Hepatocyte (in vitro differentiated cells): ENCODE data around the gene ANKRD37. TPM values are rescaled to one million over a fixed set of nuclear protein-coding genes. Genes with fewer than 3 reads are reported as not detected.

Source experiments
- DNase-seq: peaks from one replicate; pipeline ENCODE4 v3.0.0-alpha.2; 2016; ENCODE audit warnings: low spot score
- H2AFZ ChIP-seq: fragments of 200-600 bp; sonication (generic); 2 replicates; pipeline ENCODE4 v1.6.0; 2016; ENCODE audit warnings: antibody characterized with exemption, mild to moderate bottlenecking
- H3K27ac ChIP-seq: fragments of 200-600 bp; sonication (generic); 2 replicates; pipeline ENCODE4 v1.5.1; 2016; ENCODE audit warnings: mild to moderate bottlenecking
- H3K27me3 ChIP-seq: fragments of 200-600 bp; sonication (generic); 2 replicates; pipeline ENCODE4 v1.6.1; 2016
- H3K36me3 ChIP-seq: fragments of 200-600 bp; sonication (generic); replicated peaks from 2 replicates; pipeline ENCODE4 v1.5.1; 2016; ENCODE audit warnings: low read depth; ENCODE audit not compliant: insufficient read depth
- H3K4me1 ChIP-seq: fragments of 200-600 bp; sonication (generic); 2 replicates; pipeline ENCODE4 v1.5.1; 2016; ENCODE audit warnings: mild to moderate bottlenecking, moderate library complexity; ENCODE audit not compliant: insufficient read depth
- H3K4me2 ChIP-seq: fragments of 200-600 bp; sonication (generic); 2 replicates; pipeline ENCODE4 v1.6.0; 2016
- H3K4me3 ChIP-seq: fragments of 200-600 bp; sonication (generic); 2 replicates; pipeline ENCODE4 v1.5.1; 2016; ENCODE audit warnings: mild to moderate bottlenecking
- H3K79me2 ChIP-seq: fragments of 200-600 bp; sonication (generic); 2 replicates; pipeline ENCODE4 v1.6.0; 2017; ENCODE audit warnings: mild to moderate bottlenecking
- H3K9me2 ChIP-seq: fragments of 200-600 bp; sonication (generic); replicated peaks from 2 replicates; pipeline ENCODE4 v1.6.0; 2017; ENCODE audit warnings: mild to moderate bottlenecking; ENCODE audit not compliant: insufficient read depth
- H3K9me3 ChIP-seq: fragments of 200-600 bp; sonication (generic); 2 replicates; pipeline ENCODE4 v1.5.1; 2016; ENCODE audit warnings: low read depth, mild to moderate bottlenecking
- H4K20me1 ChIP-seq: fragments of 200-600 bp; sonication (generic); 2 replicates; pipeline ENCODE4 v1.6.0; 2016; ENCODE audit warnings: mild to moderate bottlenecking; ENCODE audit not compliant: insufficient read depth, poor library complexity, severe bottlenecking
- EZH2 ChIP-seq: fragments of 200-600 bp; sonication (generic); IDR thresholded peaks from 2 replicates; pipeline ENCODE4 v1.6.1; 2016; ENCODE audit warnings: antibody characterized with exemption, mild to moderate bottlenecking, borderline replicate concordance
- EZH2phosphoT487 ChIP-seq: fragments of 200-600 bp; sonication (generic); IDR thresholded peaks from one replicate; pipeline ENCODE4 v1.6.1; 2018; ENCODE audit warnings: antibody characterized with exemption, mild to moderate bottlenecking, low read depth, moderate library complexity; ENCODE audit not compliant: unreplicated experiment, severe bottlenecking
- WGBS: methylation state at CpG from one replicate; pipeline ENCODE4 v1.1.6; 2016; ENCODE audit warnings: low lambda C conversion rate; ENCODE audit errors: missing lambda C conversion rate; 5-methylcytosine and 5-hydroxymethylcytosine counted together
- polyA plus RNA-seq: library from polyadenylated mRNA; unstranded; fragments of >200 nt; fragmentation: Nextera tagmentation; extraction: Ambion mirVana; gene quantifications from 2 replicates; pipeline ENCODE4 v1.2.1, GENCODE V29; 2016
- total RNA-seq: library from RNA; depleted of rRNA; stranded (reverse); fragments of >200 nt; gene quantifications from 2 replicates; pipeline ENCODE4 v1.2.3, GENCODE V29; 2014
- TF ChIP-seq, protein P1 (sequence below): fragments of 200-600 bp; sonication (generic); IDR thresholded peaks from 2 replicates; pipeline ENCODE4 v1.5.1; 2016; ENCODE audit warnings: antibody characterized with exemption, mild to moderate bottlenecking; ENCODE audit not compliant: poor library complexity

Gene ANKRD37
- total and polyA plus RNA-seq, 2 experiments from 2014 or later: 1.7 to 8.6 TPM

DNA sequence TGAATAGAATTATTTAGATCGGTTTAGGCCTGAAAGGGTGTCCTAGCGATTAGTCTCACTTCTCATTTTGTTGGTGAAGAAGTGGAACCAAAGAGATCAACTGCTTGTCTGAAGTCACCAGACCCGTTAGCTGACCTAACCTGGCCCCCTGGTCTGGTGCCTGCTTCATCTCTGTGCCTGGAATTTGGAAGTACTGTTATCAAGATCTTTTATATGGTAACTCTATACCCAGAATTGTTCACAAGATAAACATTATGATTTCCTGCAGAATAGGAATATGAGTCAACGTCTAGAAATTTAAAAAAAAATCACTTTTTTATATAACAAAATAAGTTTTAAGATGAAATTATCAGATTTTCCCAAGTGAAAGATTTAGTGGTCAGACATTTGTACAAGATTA lies 38.1 kb upstream of the ANKRD37 start:
- Histone ChIP-seq H3K27ac (no peak overlapping the region), H2AFZ (no peak overlapping the region), H3K27me3 (no peaks in the 10 kb centered on the region), H4K20me1 (no peaks in the 10 kb centered on the region), H3K79me2 (no peaks in the 10 kb centered on the region), H3K9me3 (no peaks in the 10 kb centered on the region), H3K9me2 (no peaks in the 10 kb centered on the region), H3K36me3 (no peaks in the 10 kb centered on the region), H3K4me1 (no peaks in the 10 kb centered on the region), H3K4me3 (no peak overlapping the region), H3K4me2 (no peak overlapping the region)
- no peak for DNase-seq
- TF ChIP-seq EZH2: no peak
- TF ChIP-seq EZH2phosphoT487: no peak
- TF ChIP-seq, protein P1, sequence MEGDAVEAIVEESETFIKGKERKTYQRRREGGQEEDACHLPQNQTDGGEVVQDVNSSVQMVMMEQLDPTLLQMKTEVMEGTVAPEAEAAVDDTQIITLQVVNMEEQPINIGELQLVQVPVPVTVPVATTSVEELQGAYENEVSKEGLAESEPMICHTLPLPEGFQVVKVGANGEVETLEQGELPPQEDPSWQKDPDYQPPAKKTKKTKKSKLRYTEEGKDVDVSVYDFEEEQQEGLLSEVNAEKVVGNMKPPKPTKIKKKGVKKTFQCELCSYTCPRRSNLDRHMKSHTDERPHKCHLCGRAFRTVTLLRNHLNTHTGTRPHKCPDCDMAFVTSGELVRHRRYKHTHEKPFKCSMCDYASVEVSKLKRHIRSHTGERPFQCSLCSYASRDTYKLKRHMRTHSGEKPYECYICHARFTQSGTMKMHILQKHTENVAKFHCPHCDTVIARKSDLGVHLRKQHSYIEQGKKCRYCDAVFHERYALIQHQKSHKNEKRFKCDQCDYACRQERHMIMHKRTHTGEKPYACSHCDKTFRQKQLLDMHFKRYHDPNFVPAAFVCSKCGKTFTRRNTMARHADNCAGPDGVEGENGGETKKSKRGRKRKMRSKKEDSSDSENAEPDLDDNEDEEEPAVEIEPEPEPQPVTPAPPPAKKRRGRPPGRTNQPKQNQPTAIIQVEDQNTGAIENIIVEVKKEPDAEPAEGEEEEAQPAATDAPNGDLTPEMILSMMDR: no peak
- WGBS: 83% methylated on average over 4 of the region's 4 CpGs

DNA sequence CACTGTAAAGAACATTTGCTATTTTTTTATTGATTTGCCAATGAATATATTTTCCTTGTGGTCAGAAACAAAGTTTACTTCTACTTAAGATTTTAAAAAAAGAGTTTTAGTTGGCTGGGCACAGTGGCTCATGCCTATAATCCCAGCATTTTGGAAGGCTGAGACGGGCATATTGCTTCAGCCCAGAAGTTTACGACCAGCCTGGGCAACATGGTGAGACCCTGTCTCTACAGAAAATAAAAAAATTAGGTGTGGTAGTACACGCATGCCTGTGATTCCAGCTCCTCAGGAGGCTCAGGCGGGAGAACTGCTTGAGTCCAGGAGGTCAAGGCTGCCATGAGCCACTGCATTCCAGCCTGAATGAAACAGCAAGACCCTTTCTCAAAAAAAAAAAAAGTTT lies 37.7 kb upstream of the ANKRD37 start:
- no peaks in the 10 kb centered on the region for H3K79me2 ChIP-seq
- no peak for DNase-seq
- H3K36me3 ChIP-seq: no peaks in the 10 kb centered on the region
- TF ChIP-seq EZH2 (no peak), EZH2phosphoT487 (no peak)
- TF ChIP-seq, protein P1: no peak
- no peaks in the 10 kb centered on the region for H3K4me1 ChIP-seq
- no peak overlapping the region for H3K4me2 ChIP-seq
- H3K9me3 ChIP-seq: no peaks in the 10 kb centered on the region
- no peaks in the 10 kb centered on the region for H3K27me3 ChIP-seq
- no peaks in the 10 kb centered on the region for H4K20me1 ChIP-seq
- no peaks in the 10 kb centered on the region for H3K9me2 ChIP-seq
- no peak overlapping the region for H2AFZ ChIP-seq
- no peak overlapping the region for H3K27ac ChIP-seq
- 82% methylated on average over 4 of the region's 4 CpGs for WGBS
- H3K4me3 ChIP-seq: no peak overlapping the region

DNA sequence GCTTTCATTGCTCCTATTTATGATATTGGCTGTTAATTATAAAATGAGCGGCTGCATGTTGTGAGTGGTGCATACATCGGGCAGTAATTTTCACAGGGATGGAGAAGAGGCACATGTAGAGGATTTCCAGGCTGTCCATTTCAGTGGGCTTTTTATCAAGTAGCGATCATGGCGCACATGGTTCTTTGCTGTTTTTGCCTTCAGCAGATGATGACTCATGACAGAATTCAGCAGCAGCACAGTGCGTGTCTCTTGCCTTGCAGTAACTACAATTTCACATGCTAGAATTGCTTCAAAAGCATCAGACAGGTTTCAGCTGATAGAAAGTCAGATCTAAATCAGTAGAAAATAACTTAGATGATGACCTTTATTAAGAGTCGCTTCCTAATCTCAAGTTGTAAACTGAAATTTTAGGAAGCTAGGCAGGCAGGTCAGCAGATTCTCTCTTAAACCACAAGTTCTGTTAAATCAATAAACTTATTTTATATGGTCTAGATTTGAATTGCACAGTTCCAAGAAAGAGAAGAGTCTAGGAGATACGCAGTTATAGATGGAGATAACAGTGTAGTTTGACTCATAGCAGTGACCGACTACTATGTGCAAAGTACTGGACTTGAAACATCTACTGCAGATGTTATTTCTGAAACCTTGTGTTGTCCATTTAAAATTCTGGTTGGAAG lies 36.7 kb upstream of the ANKRD37 start:
- Histone ChIP-seq H3K9me2 (no peaks in the 10 kb centered on the region), H3K27ac (no peak overlapping the region), H3K9me3 (no peaks in the 10 kb centered on the region), H3K4me3 (no peak overlapping the region), H3K36me3 (no peaks in the 10 kb centered on the region), H3K27me3 (no peaks in the 10 kb centered on the region), H3K4me2 (no peak overlapping the region), H2AFZ (no peak overlapping the region), H4K20me1 (no peaks in the 10 kb centered on the region), H3K79me2 (no peaks in the 10 kb centered on the region), H3K4me1 (no peaks in the 10 kb centered on the region)
- no peak for DNase-seq
- TF ChIP-seq, protein P1: no peak
- TF ChIP-seq EZH2 (no peak), EZH2phosphoT487 (no peak)
- WGBS: 91% methylated on average over 8 of the region's 8 CpGs
